GM21786 (cell line): ENCODE results near the gene ZIM2.

Experiments
- ATAC-seq: cut with Tn5 transposase; IDR thresholded peaks from one replicate; pipeline ENCODE4 v1.9.1; 2021; ENCODE audit not compliant: unreplicated experiment

Gene ZIM2

DNA sequence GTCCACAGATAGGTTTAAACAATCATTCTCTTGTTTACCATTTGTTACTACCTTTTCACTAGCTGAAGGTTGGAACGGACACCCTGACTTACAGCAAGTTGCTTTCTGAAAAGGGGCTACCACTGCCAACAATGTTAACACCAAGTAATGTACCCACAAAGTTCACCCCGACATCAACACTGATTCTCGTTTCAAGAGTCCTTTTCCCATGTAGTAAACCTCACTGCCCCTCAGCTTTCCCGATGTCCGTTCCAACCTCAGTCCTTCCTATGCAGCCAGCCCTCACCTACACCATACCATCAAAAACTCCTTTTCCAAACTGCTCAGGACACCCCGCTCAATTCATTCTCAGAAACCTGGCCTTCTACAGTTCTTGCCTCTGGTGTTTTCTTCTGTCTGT lies 29.0 kb downstream of the ZIM2 start:
- ATAC-seq: no peak

DNA sequence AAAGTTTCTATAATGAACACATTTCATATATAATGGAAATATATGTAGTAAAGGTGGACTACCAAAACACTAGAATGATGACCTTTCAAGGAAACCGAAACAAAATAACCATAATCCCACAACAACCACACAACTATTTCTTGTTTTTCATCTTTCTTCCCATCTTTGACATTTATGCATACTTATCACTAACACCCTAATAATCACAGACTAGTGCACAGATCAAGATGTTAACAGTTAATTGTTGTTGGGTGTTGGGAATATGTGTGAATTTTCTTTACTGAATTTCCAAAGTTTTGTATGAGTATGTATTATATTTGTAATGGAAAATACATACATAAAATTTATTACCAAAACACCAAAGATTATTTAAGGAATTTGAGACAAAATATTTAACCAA lies 30.3 kb downstream of the ZIM2 start:
- ATAC-seq: no peak

DNA sequence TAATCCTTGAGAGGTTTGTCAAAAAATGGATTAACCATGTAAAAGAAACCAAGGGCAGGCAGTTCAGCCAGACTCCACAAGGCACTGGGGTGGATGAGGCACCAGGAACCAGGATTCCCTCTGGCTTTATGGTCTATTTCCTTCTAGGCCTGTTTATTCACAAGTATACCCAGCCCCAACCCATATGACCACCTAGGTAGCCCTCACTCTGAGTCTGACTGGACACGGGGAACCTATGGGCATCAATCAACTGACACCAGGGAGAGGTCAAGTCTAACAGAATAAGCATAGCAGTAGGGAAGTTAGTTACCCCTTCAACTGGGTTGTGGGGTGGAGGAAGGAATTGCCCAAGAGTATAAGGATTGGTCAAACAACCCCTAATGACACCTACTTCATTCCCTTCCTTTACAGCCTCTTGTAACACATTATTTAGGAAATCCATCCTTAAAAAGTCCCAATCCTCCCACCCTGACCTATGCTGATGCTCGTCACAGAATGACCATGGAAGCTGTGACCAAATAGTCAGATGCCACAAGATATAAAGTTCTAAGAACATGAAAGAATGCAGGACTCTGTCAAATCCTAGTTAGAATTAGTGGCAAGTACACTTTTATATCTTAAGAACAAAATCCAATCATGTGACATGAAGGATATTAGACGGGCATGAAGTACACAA lies 31.7 kb downstream of the ZIM2 start:
- ATAC-seq: no peak

DNA sequence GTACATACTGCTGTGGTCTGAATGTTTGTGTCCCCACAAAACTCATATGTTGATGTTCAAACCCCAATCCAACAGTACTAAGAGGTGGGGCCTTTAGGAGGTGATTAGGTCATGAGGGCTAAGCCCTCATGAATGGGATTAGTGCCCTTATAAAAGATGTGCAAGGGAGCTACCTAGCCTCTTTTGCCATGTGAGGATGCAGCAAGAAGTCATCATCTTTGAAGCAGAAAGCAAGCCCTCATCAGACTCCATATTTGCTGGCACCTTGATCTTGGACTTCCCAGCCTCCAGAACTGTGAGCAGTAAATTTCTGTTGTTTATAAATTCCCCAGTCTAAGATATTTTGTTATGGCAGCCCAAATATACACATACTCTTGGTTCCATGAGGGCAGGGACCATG lies 33.9 kb downstream of the ZIM2 start:
- no peak for ATAC-seq

DNA sequence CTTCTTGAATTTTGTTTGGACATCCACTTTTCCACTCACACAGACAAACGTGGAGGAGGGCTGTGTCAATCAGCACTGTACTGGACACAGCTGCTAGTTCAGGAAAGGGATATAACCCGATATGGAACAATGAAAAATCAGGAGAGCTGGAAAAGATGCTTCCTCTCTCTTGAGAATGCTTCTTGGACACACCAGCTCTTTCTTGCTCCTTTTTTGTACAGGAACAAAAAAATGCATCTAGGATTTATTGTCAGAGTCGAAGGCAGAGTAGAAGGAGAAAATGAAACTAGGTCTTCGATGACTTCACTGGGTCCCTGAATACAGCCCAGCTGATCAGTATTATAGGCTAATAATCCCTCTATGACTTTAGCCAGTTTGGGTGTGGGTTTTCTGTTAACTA lies 62.2 kb downstream of the ZIM2 start:
- ATAC-seq: no peak

DNA sequence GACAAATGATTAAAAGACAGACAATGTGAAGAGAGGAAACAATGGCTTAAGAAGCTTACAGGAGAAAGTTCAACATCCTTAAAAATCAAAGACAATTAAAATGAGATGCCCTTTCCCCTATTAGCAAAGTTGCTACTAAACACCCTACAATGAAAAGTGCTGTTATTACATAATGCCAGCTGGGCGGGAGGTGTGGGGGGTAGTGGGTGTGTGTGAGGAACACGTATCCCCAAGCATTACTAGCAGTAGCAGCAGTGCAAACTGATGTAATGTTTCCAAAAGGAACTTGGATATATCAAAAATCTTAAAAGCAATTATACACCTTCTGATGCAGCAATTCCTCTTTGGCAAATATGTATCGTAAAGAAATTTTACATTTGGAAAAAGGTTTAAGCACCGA lies 70.9 kb downstream of the ZIM2 start:
- ATAC-seq: no peak

DNA sequence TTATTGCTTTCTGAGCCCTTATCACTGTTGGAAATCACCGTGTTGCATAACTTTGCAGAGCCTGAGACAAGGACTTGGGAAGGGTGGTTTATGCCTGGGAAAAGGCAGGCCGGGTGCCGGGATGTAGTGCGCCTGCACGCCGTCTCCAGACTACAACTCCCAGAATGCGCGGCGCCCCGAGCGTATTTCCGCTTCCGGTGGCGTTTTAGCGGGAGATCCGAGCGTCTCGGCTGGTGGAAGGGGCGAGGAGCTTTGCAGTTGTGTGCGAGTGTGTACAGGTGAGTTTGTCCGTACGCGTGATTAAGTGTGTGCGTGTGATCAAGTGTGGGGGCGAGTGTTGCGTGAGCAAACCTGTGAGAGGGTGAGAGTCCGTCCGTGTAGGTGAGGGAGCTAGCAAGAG lies 75.4 kb downstream of the ZIM2 start:
- no peak for ATAC-seq

DNA sequence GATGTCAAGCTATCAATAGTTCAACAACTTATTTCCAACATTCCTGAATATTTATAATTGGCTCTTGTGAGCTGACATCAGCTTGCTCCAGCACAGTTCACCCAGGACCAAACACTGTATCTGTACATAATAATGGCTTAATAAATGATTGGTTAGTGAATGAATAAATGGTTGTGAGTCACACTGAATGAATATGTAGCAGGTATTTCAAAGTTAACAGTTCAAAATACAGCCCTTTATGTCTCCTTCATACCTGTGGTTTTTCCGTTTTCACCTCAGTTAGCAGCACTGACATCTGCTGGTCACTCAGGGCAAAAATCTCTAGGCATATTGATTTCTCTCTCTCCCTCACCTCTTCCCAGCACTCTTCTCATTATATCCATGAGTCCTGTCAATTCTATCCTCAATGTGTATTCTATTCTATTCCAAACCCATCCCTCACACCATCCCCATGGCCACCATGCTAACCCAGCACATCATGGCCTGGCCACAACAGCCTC lies 76.3 kb downstream of the ZIM2 start:
- ATAC-seq: no peak

DNA sequence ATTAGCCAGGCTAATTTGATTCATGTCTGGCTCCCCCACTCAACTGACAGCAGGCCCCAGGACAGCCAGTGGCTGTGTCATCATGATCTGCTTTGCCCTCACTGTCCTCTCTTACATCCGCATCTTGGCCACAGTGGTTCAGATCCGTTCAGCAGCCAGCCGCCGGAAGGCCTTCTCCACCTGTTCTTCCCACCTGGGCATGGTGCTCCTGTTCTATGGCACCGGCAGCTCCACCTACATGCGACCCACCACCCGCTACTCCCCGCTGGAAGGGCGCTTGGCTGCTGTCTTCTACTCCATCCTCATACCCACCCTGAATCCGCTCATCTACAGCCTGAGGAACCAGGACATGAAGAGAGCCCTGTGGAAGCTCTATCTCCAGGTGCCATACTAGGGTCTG lies 79.7 kb downstream of the ZIM2 start:
- no peak for ATAC-seq

DNA sequence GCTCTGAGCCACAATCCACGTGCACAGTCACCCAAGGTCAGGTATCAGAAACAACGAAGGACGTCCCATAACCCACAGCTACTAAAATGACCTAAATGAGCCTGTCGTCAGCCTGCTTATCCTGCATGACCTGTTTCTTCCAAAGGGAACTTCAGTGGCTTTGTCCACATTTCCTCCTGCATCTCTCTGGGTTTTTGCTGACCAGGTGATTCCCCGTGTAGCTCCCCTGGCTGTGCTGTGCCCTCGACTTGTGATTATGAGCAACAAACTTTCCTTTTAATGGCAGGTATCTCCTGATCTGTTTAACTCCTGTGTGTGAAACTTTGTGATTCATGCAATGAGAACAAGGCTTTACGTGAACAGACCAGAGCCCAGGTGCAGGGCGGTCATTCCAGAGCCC lies 81.0 kb downstream of the ZIM2 start:
- ATAC-seq: no peak

DNA sequence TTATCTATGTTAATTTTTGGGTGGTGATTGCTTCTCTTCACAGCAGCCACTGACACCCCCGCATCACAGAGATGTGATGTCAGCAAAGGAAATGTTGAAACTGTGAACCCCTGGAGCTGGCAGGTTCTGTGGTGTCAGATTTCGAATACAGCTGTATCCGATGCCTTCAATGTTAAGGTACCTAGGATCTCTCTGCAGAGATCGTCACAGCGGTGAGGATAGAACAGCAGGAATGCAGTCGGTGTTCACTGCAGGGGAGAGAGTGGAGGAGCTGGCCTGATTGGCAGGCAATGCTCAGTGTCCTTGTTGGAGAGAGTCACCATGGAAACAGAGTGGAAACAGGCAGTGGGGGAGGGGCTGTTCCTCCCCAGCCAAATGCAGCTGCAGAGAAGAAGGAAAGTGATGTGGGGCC lies 89.4 kb downstream of the ZIM2 start:
- ATAC-seq: no peak

DNA sequence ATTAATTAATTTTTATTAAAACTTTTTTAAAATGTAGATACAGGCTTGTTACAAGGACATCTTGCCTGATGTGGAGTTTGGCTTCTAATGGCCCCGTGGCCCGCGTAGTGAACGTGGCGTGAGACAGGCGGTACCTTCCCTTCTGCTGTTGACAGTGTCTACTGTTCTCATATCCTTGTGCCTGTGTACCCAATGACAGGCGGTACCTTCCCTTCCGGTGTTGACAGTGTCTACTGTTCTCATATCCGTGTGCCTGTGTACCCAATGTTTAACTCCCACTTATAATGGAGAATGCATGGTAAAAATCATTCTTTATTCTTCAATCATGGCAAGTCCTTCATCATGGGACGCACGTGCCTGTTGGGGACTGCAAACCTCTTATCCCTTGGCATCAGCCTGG lies 89.9 kb downstream of the ZIM2 start:
- ATAC-seq: no peak

DNA sequence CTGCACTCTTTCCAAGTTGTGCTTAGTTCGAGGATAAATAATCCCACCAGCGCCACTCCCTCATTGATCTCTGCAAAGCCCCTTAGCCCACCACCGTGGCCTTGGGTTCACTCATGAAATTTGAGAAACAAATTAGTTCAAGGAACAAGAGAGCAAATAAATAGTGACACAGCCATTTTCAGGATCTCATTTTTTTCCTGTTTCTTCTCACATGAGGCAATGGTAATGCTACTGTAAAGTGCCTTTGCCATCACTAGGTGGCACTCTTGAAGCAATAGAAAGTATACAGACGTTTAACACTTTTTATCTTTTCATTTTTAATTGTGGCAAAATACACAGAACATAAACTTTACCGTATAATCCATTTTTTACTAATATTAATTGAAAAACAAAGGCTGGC lies 92.1 kb downstream of the ZIM2 start:
- ATAC-seq: no peak

DNA sequence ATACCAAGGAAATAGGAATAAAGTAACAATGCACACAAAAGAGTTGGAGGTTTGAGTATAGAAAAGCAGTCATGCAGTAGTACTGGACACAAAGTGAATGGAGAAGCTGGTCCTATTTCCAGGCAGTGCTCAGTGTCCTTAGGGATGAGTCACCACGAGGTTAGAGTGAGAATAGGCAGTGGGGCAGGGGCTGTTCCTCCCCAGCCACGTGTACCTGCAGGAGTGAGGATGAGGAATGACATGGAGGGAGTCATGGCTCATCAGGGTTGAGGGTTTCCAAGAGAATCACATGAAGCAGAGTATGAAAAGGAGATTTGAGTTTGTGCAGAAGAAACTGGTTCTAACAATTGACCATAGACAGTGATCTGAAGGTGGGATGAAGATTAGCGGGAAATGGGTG lies 94.2 kb downstream of the ZIM2 start:
- no peak for ATAC-seq

DNA sequence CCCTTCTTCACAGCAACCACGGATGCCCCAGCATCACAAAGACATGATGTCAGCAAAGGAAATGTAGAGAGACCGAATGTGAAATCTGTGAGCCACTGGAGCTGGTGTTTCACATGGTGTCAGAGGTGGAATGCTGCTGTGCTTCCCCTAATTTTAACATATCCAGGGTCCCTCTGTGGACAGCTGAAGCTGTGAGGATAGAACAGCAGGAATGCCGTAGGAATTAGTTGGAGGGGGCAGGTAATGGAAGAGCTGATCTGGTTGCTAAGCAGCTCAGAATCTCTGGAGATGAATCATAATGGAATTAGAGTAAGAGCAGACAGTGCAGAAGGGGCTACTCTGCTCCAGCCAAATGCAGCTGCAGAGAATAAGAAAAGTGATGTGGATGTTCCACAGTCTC lies 100.0 kb downstream of the ZIM2 start:
- ATAC-seq: no peak

DNA sequence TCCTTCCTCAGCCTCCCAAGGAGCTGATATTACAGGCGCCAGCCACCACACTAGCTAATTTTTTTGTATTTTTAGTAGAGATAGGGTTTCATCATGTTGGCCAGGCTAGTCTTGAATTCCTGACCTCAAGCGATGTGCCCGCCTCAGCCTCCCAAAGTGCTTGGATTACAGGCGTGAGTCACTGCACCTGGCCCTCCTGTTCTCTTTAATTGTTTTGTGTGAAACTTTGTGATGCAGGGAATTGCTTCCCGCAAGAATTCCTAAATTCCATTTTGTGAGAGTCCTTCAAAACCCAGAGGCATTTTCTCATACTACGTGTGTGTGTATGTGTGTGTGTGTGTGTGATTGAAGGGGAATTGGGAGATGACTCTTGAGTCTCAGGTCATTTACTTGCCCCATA lies 104.0 kb downstream of the ZIM2 start:
- no peak for ATAC-seq

DNA sequence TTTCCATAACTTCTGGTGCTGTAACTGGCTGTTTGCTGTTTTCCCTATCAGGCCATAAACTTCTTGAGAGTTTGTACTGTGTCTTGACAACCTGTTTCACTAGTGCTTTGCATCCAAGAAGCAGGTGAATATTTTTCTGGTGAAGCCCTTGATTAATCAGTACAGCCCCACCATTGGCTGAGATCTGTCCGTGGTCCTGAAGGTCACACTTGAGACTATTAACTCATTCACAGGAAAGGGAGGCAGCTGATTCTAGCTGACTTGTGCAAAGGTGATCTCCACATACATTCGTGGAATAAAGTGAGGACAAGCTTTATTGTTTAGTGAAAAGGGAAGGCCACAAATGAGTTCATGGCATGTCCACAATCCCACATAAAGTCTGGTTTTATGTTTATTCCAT lies 107.5 kb downstream of the ZIM2 start:
- no peak for ATAC-seq

DNA sequence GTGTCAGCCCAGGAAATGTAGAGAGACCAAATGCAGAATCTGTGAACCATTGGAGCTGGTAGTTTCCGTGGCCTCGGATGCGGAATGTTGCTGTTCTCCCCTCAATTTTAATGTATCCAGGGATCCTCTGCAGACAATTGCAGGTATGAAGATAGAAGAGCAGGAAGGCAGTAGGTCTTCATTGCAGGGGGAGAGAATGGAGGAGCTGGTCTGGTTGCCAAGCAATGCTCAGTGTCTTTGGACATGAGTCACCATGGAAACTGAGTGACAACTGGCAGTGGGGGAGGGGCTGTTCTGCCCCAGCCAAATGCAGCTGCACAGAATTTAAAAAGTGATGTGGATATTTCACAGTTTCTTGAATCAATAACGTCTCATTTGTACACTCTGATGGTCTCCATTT lies 112.8 kb downstream of the ZIM2 start:
- ATAC-seq: no peak

DNA sequence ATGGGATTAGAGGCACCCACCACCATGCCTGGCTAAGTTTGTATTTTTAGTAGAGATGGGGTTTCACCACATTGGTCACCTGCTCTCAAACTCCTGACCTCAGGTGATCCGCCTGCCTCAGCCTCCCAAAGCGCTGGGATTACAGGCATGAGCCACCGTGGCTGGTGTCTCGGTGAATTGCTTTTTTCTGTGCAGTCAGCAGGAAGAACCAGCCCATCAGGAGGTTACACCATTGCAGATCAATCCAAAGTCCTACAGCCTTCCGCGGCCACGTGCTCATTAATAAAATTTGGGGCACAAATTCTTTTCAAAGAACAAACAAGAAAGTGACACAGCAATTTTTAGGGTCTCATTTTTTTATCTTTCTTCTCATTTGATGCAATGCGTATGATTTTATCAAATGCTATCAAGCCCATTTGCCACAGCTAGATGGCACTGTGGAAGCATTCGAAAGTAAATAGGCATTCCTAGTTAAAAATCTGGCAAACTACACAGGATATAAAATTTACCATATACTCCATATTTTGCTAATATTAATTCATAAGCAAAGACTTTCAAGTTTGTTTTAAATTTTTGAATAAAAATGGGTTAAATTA lies 114.6 kb downstream of the ZIM2 start:
- no peak for ATAC-seq
